Rectal smooth muscle tissue (tissue), 1 donor: ENCODE data around the gene SCYL1.

Experiments
- H3K27ac ChIP-seq: one replicate; pipeline ENCODE4 v1.7.0; 2013; ENCODE audit warnings: low read depth, low read length, inconsistent platforms
- H3K27me3 ChIP-seq: one replicate; pipeline ENCODE4 v1.7.0; 2013; ENCODE audit warnings: low read length; ENCODE audit not compliant: control insufficient read depth, insufficient read depth
- H3K36me3 ChIP-seq: one replicate; pipeline ENCODE4 v1.7.0; 2013; ENCODE audit warnings: low read length; ENCODE audit not compliant: control insufficient read depth, insufficient read depth
- H3K4me1 ChIP-seq: one replicate; pipeline ENCODE4 v1.7.0; 2013; ENCODE audit warnings: low read length; ENCODE audit not compliant: control insufficient read depth, insufficient read depth
- H3K4me3 ChIP-seq: one replicate; pipeline ENCODE4 v1.7.0; 2013; ENCODE audit warnings: low read length
- H3K9ac ChIP-seq: one replicate; pipeline ENCODE4 v1.7.0; 2013; ENCODE audit warnings: low read length

Gene SCYL1

GRCh38 chr11:65537620-65538231 lies 12.8 kb downstream of the SCYL1 start:
- H3K27ac ChIP-seq = no peak overlapping the region
- no peaks in the 10 kb centered on the region for H3K27me3 ChIP-seq
- H3K36me3 ChIP-seq = peaks cover 14% of the 10 kb centered on the region
- no peak overlapping the region for H3K4me3 ChIP-seq
- H3K9ac ChIP-seq = no peak overlapping the region
- H3K4me1 ChIP-seq = peaks cover 12% of the 10 kb centered on the region

GRCh38 chr11:65538232-65538914 lies 13.5 kb downstream of the SCYL1 start:
- Histone ChIP-seq H3K4me1 (peaks cover 12% of the 10 kb centered on the region), H3K27me3 (no peaks in the 10 kb centered on the region), H3K27ac (no peak overlapping the region), H3K4me3 (no peak overlapping the region), H3K36me3 (peaks cover 11% of the 10 kb centered on the region), H3K9ac (no peak overlapping the region)

DNA sequence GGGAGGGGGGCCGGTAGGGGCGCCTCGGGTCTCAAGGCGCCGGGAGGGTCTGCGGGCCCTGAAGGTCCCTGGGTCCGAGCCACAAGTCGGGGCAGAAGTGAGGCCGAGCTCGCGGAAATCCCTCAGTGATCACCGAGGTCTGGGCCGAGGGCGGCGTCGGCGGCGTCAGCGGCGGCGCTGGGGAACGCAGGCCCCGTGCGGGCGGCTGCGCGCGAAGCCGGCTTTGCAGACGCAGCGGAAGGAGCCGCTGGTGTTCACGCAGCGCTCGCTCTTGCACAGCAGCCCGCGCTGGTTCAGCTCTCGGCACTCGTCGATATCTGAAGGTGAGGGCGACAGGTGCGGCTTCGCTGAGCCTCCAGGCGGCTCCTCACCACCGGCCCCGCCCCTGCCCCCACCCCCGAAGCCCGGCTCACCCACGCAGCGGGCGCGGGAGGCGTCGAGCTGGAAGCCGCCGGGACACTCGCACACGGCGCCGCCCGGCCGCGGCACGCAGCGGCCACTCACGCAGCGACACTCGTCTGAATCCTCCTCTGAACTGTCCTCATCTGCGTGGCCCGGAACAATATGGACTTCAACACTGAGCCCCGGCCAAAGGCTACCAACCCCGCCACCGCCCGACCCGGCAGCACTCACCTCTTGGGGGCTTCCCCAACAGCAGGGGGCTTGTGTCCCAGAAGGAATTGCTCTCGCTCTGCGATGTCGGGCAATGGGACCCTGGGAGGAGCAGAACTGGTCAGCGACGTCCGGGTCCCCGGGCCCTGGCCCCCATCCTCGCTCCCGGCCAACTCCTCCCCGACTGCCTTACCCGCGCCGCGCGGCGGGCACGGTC lies 14.2 kb downstream of the SCYL1 start:
- H3K27ac ChIP-seq = peak overlapping the region; percentile 85
- H3K4me1 ChIP-seq = peaks cover 12% of the 10 kb centered on the region
- peak overlapping the region; percentile 95 for H3K4me3 ChIP-seq
- no peaks in the 10 kb centered on the region for H3K27me3 ChIP-seq
- H3K9ac ChIP-seq = no peak overlapping the region
- H3K36me3 ChIP-seq = peaks cover 11% of the 10 kb centered on the region

GRCh38 chr11:65539744-65540289 lies 14.9 kb downstream of the SCYL1 start:
- Histone ChIP-seq H3K4me3 (peak overlapping the region; percentile 95), H3K27ac (peak overlapping the region; percentile 85), H3K4me1 (peaks cover 12% of the 10 kb centered on the region), H3K27me3 (no peaks in the 10 kb centered on the region), H3K36me3 (peaks cover 10% of the 10 kb centered on the region), H3K9ac (peak overlapping the region; percentile 82)

DNA sequence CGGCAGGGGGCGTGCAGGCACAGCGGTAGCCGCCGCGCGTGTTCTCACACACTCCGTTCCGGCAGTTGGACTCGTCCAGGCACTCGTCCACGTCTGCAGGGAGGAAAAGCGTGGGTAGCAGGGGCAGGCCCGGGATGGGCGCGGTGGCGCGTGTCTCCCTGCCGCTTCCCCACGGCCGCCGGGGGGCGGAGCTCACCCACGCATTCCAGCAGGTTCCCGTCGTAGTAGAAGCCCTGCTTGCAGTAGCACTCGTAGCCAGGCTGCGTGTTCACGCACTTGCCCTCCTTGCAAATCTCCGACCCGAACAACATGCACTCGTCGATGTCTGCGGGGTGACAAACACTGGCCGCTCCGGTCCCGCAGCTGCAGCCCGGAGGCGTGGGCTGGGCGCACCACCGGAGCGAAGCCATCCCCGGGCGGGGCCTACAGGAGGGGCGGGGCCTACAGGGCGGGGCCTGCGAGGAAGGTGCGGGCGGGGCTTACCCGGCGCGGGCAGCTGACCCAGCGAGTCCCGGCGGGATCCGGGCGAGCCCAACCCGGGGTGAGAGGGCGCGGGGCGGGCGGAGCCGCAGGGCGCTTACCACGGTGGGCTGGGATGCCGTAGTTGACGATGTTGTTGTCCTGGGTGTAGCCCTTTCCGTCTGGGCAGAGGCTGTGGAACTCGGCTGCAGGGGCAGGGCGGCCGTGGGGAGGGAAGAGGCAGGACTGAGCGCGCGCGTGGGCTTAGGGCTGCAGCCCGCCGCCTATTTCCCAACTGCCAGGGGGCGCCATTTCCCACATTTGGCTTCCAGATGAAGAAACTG lies 15.6 kb downstream of the SCYL1 start:
- H3K27me3 ChIP-seq = no peaks in the 10 kb centered on the region
- H3K27ac ChIP-seq = peak overlapping the region; percentile 85
- peaks cover 8% of the 10 kb centered on the region for H3K36me3 ChIP-seq
- H3K9ac ChIP-seq = peak overlapping the region; percentile 90
- peak overlapping the region; percentile 95 for H3K4me3 ChIP-seq
- H3K4me1 ChIP-seq = peaks cover 12% of the 10 kb centered on the region

- Histone ChIP-seq H3K27me3 (no peaks in the 10 kb centered on the region), H3K27ac (peak overlapping the region; percentile 85), H3K4me3 (peak overlapping the region; percentile 95), H3K9ac (peak overlapping the region; percentile 90), H3K4me1 (peaks cover 12% of the 10 kb centered on the region), H3K36me3 (peaks cover 7% of the 10 kb centered on the region)
Measured at GRCh38 chr11:65541093-65541982, 16.5 kb downstream of the SCYL1 start.

DNA sequence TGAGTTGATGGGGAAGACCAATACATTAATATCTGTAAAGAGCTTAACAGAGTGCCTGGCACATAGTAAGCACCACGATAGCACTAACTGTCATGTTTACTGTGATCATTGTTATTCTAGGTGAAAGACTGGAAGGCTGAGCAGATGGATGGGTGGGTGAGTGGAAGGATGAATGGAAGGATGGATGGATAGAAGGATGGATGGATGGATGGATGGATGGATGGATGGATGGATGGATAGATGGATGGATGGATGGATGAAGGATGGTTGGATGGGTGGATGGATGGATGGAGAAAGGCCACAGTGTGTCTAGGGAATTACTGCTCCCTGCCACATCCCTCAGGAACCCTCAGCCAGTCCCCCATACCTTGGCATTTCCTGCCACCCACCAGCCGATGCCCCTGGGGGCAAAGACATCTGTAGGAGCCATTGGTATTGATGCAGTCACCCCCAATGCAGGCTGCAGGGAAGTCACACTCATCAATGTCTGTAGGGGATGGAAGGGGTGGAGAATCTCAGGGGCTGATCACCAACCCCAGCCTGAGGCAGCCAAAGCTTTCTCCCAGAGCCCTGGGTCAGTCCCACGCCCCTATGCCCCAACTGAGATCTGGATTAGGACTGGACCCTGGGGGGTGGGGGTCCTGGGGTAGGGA lies 18.0 kb downstream of the SCYL1 start:
- no peak overlapping the region for H3K4me3 ChIP-seq
- no peak overlapping the region for H3K9ac ChIP-seq
- H3K4me1 ChIP-seq = peaks cover 12% of the 10 kb centered on the region
- no peaks in the 10 kb centered on the region for H3K27me3 ChIP-seq
- peaks cover 3% of the 10 kb centered on the region for H3K36me3 ChIP-seq
- H3K27ac ChIP-seq = no peak overlapping the region

DNA sequence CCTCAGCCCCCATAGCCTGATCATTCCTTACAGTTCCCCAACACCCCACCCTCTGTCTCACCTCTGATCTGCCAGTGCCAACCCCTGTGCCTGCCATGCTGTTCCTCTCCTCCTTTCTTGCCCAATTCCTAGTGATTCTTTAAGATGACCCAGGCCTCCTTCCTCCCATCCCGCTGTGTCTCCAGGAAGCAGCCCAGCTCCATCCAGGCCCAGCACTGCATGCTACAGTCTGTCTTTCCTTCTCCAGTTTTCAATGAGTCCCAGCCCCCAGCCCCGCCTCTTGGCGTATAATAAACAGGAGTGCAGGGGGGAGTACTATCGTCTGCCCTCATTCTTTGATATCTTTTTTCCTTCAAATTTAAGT lies 21.0 kb downstream of the SCYL1 start:
- peak overlapping the region; percentile 23 for H3K27ac ChIP-seq
- no peaks in the 10 kb centered on the region for H3K27me3 ChIP-seq
- peaks cover 9% of the 10 kb centered on the region for H3K4me1 ChIP-seq
- H3K4me3 ChIP-seq = peak overlapping the region; percentile 53
- peaks cover 3% of the 10 kb centered on the region for H3K36me3 ChIP-seq
- no peak overlapping the region for H3K9ac ChIP-seq

- peaks cover 4% of the 10 kb centered on the region for H3K4me1 ChIP-seq
- no peaks in the 10 kb centered on the region for H3K27me3 ChIP-seq
- H3K4me3 ChIP-seq = peak overlapping the region; percentile 53
- H3K9ac ChIP-seq = no peak overlapping the region
- H3K36me3 ChIP-seq = peaks cover 3% of the 10 kb centered on the region
- peak overlapping the region; percentile 23 for H3K27ac ChIP-seq
Measured at GRCh38 chr11:65546217-65546958, 21.5 kb downstream of the SCYL1 start.

DNA sequence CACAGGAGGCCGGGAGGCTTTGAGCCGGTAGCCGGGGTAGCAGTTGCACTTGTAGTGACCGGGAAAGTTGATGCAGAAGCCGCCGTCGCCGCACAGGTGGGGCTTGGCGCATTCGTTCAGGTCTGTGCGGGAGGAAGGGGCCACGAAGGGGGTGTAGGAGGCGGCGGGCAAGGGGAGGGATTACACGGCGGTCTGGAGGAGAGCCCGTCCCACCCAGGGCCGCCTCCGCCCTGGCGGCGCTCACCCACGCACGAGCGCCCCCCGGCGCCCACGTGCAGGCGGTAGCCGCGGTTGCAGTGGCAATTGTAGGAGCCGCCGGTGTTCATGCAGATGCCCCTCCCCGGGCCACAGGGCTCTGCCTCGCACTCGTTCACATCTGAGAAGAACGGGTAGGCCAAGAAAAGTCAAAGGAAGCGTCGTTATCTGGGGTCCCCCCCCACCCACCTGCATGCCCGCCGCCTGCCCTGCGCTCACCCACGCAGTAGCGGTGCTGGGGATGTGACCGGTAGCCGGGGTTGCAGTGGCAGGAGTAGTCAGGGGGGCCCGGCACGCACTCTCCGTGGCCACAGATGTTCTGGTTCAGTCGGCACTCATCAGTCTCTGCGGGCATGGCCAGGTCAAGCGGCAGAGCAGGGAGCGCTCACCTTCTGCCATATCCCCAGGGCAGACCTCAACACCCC lies 22.7 kb downstream of the SCYL1 start:
- Histone ChIP-seq H3K27ac (no peak overlapping the region), H3K4me3 (no peak overlapping the region), H3K36me3 (peaks cover 3% of the 10 kb centered on the region), H3K9ac (no peak overlapping the region), H3K4me1 (no peaks in the 10 kb centered on the region), H3K27me3 (no peaks in the 10 kb centered on the region)
